ENCODE measurements around the gene RNF144A.

Gene RNF144A

DNA sequence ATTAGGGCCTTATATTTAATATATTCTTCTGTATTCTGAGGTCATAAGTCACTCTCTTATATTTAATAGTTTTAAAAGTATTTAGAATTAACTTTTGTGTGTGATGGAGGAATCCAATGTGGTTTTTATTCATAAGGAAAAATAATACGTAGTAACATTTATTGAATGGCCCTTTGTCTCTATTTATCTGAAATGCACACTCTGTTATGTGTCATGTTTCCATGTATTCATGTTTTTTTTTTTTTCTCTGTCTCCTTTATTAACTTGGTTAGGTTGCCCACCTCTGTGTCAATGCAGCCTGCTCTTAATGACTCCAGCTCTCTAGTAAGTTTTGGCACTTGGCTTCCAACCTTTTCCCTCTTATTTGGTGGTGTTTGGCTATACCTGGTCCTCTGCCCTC is 33.8 kb downstream of the RNF144A start:
- no peak for DNase-seq

DNA sequence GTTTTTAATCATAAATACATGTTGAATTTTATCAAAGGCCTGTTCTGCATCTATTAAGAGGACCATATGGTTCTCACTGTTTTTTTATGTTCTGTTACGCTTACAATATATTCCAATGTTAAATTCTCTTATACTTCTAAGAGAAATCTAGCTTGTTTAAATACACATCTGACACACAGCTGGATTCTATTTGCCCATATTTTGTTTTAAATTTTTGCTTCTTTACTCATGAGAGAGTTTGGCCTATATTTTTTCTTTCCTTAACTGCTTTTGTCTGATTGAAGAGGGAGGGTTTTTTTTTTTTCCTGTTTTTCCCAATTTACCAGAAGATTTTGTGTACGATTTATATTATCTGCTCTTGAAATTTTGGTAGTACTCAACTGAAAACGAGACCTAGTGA is 34.9 kb downstream of the RNF144A start:
- DNase-seq: no peak

DNA sequence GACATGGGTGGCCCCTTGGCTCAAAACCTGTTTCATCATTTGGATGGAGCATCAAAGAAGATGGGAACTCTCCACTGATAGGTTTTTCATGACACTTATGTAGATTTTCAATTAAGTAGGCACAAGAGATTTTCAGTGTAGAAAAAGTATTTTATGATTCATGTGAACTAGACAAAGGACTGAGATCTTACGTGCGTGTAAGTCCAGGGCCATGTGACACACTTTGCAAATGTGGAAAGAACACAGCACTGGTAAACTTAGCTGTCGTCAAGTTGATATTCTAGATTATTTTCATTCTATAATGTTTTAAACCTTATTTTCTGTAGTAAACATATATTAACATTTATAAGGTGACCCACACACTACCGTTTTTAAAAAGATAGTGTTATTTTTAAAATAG is 37.4 kb downstream of the RNF144A start:
- no peak for DNase-seq

DNA sequence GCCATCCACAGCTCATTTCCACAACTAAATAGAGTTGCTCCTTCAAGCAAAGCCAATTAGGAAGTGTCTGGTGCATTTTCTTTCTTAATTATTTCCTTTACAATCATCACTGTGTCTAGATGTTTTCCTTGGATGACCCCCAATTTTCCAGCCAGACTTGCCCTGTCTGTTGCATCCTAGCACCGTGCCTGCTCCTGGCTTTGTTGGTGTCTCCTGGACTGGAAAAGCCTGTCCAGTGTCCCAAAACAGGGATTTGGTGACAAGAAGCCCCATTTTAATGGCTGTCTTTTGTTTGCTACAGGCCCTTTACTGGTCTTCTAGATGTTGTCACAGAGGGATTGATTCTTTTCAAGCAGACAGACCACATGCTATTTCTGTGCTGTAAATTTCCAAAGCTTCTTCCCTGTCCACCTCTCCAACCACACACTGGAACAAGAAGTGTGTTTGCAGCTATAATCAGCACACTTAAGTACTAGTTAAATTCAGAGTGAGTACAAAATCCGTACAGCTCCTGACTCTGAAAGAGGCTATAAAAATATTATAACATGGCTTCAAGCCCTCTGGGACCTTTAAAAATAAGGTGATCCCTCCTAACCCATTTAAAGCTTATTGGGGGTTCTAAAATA is 38.4 kb downstream of the RNF144A start:
- no peak for DNase-seq

DNA sequence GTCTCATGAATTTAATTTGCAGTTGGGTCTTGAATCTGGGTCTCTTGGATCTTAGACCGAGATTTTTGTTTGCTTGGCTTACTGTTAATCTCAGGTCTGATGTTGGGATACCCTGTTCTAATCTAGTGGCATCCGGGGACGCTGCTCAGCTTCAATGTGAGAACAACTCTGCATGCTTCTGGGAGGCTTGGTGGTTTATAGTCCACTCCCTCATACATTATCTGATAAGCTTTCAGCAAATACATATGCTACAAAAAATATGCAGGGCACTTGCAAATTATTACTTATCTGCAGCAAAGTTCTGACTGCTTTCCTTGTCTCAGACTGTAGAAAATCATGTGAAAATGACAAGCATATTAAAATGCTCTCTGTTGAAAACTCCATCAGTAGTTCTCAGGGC is 39.4 kb downstream of the RNF144A start:
- no peak for DNase-seq

DNA sequence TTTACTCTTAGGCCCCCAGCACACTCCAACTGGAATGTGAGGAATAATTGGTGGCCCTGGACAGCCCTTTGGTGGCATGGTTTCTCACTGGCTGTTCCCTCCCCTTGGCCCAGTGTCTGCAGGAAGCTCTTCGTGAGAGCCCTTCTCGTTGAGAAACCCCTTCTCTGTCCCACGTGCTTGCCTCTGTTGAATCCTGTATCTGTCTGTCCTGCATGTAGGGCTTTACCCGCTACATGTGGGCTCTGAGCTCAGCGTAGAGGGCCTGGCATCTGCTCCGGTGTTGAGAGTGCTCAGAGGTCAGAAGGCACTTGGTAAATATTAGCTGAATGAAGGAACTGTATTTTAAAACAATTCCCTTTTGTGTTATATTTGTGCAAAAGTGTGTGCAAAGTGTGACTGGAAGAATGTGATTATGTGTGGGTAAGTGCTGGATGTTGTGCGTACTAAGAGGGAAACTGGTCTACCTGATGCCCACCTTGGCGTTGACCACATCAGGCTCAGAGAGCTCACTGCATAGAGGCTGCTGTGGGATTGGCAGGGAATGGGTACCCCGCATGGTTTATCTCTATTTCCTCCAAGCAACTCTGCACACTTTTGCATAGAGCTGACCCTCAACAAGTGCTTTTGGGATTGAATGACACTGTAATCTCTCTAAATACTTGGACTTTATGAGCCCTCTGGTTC is 40.0 kb downstream of the RNF144A start:
- no peak for DNase-seq

DNA sequence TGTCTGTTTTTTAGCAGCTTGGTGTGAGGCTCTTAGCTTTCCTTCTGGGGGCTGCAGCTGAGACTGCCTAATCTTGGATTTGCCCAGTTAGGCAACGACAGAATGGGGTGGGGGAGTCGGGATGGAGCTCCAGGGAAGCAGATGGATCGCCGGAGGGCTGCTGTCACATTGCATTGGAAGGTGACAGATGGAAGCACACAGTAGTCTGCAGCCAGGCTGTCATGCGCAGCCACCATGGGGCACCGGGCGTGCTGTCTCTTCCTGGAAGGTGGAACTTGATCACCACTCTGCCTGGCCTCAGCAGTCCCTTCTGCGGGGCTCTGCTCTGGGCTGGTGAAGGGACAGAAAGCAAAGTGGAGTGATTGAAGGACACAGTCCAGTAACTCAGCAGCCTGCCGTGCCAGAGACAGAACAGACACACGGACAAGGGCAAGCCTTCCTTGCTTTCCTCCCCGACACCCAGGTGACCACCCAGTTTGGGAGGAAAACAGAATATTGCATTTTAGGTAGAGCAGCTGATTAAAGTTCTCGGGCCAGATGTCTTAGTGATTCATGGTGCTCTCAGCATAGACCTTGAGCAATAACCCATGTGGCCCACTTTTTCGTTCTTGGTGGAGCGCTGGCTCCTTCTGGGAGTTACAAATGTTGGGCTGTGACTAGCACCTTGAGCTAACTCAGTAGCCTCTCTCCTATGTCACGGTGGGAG is 40.9 kb downstream of the RNF144A start:
- DNase-seq: no peak

DNA sequence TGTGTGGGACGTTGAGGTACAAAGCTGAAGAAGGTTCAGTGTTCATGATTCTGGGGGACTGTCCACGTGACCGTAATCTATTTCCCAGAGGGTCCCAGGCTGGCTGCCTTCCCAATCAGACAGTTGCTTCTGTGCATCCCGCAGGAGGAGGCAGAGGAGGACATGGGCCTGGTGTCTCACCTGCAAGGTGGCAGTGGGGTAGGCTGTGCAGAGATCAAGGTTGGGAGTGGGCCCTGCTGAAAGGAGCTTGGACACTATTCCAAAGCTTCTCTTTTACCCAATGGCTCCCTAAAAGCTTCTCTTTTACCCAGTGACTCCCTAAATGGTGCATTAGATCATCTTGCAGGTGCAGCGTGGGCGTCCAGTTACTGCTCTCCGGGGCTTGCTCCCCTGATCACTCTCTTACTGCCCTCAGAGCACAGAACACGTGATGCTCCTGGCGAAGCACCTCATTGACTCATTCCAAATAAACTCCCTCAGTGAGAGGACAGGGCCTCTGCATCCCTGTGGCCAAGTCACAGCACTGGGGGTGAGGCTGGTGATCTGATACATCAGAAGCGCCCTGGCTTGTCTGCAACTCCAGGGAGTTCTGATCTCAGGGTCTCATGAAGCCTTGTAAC is 41.5 kb downstream of the RNF144A start:
- no peak for DNase-seq

DNA sequence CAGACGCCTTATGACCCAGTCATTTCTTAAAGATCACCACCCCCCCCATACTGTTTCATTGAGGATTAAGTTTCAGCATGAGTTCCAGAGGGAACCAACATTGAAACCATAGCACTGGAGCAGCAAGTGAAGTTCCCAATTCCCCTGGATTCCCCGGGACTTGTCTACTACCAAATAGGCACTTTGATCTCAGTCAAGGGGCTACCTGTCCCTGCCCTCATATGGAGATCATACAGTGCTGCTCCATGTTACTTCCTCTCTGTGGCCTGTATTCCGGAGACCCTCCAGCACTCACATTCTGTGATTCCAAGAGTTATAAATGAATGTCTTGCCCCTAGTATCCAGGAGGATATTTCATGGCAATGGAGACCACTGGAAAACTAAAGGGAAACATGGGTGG is 42.5 kb downstream of the RNF144A start:
- no peak for DNase-seq

DNA sequence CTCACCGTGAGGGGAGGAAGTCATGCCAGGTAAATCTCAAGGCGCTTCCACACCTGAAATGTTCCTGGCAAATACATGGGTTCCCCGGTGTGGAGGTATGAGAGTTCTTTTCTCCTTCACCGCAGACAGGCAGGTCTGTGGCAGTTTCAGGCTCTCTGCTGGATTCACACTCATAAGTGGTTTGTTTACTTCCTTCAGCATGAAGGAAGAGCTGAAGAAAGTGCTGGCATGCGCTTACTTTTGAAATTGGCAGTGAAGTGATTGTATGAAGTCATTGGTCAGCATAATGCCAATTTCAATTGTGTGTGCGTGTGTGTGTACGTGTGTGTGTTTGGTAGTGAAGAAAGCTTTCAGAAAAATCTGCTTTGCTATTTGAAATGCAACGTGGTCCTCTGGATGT is 43.4 kb downstream of the RNF144A start:
- no peak for DNase-seq

DNA sequence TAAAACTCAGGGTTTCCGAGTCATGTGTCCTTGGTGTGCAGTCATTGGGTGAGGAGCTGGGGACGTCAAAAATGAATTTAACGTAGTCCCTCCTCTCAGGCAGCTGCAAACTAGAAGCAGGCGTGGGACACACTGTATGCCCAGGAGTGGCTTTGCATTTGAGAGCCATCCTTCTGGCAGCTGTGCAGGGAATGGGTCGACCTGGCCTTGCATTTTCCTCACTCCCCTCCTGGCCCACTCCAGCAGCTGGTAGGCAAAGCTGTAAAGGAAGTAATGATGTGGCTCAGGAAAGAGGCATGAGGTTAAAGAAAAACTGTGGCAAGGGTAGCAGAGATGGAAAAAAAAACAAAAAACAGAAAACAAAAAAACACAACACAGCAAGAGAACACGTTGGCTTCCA is 46.5 kb downstream of the RNF144A start:
- no peak for DNase-seq

DNA sequence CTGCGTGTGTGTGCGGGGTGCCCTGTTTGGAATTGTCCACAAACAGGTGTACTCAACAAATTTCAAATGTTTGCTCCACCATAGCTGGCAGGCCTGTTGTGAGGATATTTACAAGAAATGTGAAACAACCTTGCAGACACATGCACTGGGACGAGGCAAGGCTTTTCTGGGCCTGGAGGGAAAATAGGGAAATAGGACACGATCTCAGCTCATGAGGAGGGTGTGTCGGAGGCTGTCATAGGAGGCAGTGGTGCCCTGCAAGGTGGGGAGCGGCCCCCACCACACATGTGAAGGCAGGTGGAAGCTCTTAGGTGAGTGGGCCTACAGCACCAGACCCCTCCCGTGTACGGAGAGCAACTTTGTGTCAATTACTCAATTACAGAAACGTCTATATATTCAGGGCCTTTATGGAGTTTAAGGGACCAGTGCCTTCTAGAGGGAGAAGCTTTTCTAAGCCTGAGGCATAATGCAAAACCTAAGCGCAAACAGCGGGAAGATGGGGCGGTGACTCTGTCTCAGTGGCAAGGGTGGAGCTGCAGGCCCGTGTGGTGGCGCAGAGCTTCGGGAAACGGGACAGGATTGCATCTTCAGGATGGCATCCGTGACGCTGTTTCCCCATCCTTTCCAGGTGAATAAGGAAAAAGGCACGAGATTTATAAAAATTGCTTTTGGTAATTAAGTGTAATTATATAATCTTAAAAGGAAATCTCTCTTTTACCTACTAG is 48.0 kb downstream of the RNF144A start:
- no peak for DNase-seq

DNA sequence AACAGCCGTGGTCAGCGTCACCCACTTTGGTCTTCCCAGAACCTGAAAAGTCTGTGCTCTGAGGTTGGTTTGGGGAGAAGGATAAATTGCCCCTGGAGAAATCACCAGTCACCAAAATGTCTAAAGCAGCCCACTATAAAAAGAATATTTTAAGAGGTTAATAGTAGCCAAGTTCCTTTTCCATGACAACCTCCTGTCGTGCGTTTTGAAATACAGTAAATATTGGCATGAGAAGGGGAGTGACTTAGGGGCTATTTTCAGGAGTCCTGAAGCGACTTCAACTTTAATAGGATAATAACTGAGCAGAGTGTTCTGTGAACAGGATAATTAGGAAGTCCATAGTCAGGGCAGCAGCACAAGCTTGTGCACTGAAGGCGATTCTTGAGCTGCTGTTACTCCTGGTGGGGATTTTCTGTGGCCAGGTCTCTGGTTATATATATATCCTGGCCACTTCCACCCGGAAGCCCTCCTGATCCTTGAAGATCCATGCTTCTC is 49.3 kb downstream of the RNF144A start:
- no peak for DNase-seq

DNA sequence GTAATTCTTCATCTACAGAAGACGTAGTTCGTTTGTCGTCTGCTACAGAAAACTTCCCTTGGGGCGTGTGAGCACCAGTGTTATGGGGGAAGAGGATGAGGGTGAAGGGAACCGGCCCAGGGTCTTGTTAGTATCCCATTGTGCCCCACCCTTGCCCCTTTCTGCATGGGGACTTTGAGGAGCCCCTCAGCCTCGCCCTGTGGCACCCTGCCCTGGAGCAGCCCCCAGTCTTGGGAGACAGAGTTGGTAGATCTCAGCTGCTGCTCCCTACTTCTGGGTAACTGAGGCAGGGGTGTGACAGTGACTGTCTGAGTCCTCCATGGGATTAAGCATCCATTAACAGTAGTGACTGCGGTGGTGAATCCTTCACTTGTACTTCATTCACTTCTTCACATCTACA is 50.1 kb downstream of the RNF144A start:
- DNase-seq: no peak

DNA sequence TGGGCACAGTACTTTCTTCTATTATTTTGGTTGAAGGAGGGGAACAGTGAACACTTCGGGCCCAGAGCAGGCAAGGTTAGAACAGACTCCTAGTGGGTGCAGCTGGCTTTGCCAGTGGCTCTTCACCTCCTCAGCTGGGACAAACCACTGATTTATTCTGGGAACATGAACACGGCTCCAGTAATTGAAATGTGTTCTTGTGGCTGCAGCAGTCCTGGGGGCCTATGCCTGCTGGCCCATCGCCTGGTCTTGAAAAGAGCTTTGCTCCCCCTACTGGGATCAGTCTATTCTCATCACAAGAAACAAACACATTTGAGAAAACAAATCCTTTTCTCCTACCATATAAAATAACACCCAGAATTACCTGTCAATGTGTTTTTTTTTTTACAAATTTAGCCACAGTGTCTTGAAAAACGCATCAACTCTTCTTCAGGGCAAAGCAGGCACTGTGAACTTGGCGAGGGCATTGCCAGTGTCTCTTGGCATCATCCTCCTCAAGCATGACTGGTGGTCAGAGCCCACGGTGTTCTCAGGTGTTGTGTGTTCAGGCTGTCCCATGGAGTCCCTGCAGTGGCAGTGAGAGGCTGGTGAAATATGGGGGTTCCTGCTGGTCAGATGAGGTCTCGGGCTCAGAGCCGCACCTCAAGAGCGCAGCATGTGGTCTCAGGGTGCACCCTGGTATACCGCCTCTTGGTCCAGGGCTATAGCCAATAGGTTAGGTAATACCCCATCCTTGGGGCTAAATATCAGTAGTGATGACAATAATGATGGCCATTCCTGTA is 51.3 kb downstream of the RNF144A start:
- no peak for DNase-seq

DNA sequence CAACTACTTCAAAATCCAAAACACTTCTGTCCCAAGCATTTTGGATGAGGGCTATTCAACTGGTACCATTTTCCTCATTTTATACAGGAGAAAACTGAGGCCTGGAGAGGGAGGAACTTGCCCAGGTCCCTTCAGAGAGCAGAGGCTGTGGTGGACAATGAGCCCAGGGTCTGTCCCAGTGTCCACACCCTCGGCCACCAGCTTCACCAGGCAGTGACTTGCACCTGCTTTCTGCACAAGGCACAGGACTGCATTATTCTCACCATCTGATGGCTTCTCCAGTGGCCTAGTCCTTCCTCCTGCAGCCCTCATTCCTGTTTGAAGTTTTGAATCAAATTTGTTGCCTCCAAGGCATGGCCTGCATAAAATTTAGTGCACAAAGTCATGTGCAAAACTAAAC is 53.3 kb downstream of the RNF144A start:
- DNase-seq: no peak

DNA sequence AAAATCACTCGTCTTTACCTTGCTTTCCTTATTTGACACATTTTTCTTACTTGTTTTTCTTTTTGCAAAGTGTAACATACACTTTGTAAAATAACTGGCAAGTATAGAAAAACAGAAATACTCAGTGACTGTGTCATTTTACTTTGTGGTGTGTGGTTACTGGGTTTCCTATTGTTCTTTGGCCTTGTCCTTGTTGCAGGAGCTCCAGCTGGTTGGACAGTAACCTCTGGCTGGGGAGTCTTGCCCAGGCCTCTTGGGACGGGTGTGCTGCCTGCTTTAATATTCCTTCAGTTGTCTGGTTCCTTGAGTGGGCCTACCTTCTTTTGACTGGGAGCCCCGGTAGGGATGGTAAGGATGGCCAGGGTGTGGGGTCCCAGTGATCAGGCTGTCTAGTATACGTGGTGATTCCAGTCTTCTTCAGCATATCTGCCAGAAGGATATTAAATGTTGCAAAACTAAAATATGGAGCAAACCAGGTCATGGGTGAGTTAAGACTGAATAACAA is 53.8 kb downstream of the RNF144A start:
- no peak for DNase-seq

DNA sequence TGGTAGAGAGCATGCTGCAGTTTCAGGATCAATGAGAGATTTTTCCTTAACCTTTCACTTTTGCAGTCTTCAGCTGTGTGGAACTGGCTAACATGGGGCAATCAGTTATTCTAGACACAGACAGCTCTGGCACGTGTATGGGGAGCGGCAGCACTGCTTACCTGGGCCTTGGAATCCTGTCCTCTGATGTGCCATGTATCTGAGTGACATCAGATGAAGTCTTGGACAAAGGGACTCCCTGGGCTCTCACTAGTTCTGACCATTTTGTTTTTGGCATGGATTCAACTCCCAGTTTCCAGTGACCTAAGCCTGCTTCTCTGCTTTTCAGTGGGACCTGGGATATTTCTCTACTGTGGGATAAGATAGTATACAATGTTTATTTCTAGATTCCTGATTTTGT is 54.3 kb downstream of the RNF144A start:
- no peak for DNase-seq

DNA sequence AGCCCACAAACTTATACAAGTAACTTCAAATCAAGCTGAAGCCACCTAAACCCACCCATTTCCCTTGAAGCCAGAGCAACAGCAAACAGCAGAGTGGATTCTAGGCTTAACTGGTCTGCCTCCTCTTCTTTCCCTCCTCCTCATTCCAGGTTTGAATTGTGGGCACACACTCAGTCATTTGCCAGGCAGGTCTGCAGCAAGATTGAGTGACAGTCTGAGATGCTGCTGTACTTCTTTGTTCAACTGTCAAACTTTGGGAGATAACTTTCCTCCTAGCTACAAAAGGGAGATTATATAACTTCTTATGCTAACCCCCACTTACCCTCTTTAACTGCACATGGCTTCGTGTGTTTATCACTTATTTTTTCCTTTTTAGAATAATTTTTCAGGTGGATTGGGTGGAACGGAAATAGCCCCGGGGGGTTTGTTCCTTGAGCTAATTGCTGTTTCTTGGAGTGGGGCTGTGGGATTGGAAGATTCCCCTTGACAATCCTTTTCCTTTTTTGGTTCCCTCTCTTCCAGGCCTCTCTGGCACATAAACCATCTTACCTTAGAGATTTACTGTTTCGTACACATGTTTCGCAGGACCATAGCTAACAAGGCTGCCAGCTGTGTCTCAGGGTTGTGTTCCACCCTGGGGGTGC is 55.0 kb downstream of the RNF144A start:
- no peak for DNase-seq

DNA sequence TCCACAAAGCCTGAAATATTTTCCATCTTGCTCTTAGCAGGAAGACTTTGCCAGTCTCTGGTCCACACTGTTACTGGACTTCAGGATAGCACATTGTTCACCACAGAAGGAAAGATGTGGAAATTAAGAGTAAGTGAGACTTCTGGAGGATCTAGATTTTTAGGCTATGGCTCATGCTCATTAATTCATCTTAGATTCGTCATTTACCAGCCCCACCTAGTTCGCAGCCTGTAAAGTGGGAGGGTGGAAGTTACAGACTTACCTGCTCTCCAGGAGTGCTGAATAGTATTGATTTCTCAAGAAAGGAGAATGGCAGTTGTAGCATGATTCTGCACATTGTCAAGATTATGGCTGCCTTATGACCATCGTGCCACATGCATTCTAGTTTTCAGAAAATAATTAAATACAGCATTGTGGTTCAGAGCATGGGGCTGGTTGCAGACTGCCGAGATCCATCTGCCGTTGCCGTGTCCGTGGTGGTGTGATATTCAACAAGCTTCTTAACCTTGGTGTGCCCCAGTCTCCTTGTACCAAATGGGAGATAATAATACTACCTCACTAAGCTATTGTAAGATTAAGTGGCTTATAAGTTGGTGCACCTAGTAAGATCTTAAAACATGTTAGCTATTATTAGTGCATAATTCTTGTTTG is 56.8 kb downstream of the RNF144A start:
- DNase-seq: no peak

DNA sequence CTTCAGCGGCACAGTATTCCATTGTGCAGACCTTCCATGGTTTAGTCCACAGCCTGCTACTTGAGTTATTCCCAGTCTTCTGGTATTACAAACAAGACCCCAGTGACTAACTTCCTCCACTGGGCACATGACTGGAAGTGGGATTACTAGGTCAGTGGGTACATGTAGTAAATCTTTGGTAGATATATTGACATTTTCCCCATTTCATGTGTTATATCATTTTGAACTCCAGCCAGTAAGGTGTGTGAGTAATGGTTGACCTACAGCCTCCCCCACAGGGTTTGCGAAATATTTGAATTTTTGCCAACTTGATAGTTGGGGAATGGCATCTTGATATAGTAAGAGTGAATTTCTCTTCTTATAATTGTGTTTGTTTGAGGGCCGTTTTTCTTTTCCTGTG is 58.8 kb downstream of the RNF144A start:
- DNase-seq: no peak
